Stimulated activated CD4-positive, alpha-beta T cell treated with anti-CD3 and anti-CD28 coated beads, Interleukin-4, amount 100 ng/mL, for 48 hours (primary cell): Measurements from ENCODE around the gene UBE3B.

Experiments used
- DNase-seq, 2 donors: peaks; one replicate each; pipeline ENCODE4 v3.0.0-alpha.2; 2020; ENCODE audit warnings: low read depth in 2 of 2

The UBE3B gene

DNA sequence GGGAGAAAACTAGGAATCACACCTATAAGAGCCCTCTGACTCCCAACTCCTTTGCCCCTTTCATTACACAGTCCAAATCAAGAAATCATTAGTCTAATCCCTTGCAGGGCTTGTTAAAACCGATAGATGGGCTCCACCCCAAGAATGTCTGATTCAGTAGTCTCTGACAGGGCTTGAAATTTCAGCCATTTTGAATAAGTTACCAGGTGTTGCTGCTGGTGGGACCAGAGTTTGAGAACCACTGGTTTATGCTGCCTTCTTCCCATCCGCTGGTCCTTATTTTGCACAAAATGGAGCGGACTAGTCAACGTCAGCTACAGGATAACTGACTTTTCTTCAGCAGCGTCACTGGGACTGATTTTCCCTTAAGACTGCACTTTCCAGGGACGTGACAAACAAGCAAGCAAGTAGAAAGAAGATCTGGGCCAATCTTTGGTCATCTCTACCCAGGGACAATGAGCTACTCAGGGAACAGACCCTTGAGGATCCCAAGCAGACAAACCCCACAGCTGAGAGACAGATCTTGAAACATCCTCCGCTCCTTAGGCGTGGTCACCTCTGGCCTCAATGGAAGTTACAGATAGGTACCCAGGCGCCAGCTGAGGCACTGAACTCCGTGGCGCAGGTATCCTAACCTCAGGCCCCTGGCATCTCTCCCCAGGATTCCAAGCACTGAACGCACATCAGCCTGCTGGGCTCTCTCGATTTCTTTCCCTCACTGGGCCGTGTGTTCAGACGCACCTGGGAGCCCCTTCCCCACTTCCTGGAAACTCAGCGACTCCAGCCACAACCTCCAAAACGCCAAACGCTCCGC, 1.2 kb upstream of the UBE3B start:
- DNase-seq, result no peak

GRCh38 chr12:109476807-109477184, 638 bp upstream of the UBE3B start:
- no peak for DNase-seq

- DNase-seq, result no peak
Observed at GRCh38 chr12:109477963-109478315, 505 bp downstream of the UBE3B start.

DNA sequence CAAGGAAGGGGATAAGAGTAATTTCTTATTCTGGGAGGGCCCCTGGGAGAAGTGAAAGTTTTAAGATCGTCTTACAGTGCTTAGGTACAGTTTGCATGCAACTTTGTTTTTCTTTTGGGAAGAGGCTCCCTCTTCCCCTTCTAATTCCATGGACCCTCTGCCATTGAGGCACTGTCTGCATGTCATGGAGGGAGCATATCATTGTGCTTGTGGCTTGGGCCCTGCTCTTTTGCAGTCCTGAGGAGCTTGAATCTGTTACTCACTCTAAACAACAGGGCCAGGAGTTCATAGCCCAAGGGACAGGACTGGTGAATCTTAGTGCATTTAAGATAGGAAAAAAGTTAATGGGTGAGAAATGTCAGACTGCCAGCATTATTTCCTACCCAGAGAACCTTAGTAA, 2.3 kb downstream of the UBE3B start:
- no peak for DNase-seq

DNA sequence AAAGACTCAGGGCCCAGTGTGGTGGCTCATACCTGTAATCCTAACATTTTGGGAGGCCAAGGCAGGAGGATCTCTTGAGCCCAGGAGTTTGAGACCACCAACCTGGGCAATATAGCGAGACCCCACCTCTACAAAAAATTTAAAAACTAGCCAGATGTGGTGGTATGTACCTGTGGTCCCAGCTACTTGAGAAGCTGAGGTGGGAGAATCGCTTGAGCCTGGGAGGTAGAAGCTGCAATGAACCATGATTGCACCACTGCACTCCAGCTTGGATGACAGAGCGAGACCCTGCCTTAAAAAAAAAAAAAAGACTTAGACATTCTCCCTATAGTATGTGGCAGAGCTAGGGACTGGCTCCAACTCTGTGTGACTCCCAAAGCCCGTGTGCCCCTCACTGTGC, 2.9 kb downstream of the UBE3B start:
- DNase-seq, result no peak

DNA sequence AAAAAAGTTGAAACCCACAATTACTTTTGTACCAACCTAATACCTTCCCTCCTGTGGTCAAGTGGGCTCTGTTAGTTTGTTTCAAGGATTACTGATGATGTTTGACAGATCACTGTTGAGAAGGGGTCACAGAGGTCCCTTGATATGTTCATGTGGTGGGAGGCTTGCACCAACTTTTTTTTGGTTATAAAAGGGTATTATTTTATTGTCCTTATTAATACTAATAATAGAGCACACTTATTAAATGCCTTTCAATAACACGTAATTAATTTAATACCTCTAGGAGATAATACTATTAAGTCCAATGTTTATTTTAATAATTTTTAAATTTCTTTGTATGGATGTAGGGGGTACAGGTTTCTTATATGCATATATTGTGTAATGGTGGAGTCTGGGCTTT, 4.4 kb downstream of the UBE3B start:
- no peak for DNase-seq

DNA sequence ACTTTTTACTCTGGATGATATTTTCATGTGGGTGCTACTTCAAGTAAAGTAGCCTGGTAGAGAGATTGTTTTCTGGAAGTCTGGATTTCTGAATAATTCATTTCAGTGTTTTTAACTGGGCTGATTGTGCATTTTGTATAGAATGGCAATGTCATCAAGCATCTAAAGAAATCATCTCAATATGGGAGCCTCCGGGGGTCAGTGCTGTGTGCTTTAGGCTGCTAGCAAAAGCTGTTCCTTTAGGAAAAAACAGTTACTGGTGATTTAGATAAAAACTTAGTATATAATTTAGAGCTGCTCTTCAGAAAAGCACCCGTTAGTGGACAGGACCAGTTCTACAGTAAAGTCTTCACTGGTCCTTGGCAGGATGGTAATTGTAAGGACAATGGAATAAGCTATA, 5.1 kb downstream of the UBE3B start:
- no peak for DNase-seq

GRCh38 chr12:109482894-109483293, 5.5 kb downstream of the UBE3B start:
- no peak for DNase-seq

GRCh38 chr12:109483346-109483745, 5.9 kb downstream of the UBE3B start:
- no peak for DNase-seq

DNA sequence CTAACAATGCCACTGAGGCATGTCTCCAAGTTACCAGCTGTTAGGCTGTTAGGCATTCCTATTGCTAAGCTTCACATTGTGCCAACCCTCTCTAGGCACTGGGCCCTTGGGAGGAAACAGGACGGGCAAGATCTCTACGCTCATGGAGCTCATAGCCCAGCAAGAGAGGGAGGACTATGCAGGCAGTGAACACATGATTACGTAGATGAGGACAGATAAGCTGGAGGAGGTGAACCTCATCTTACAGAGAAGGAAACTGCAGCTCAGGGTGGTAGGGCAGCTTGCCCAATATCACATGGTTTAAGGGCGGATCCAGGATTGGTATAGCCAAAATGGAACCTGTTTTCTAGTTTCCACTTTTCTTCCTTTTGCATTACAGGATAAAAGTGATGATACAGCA, 7.8 kb downstream of the UBE3B start:
- DNase-seq, result no peak

- DNase-seq, result no peak
Observed at GRCh38 chr12:109487181-109488050, 10.0 kb downstream of the UBE3B start.

GRCh38 chr12:109488051-109488665, 10.7 kb downstream of the UBE3B start:
- no peak for DNase-seq

GRCh38 chr12:109489016-109489954, 11.9 kb downstream of the UBE3B start:
- DNase-seq, result no peak

DNA sequence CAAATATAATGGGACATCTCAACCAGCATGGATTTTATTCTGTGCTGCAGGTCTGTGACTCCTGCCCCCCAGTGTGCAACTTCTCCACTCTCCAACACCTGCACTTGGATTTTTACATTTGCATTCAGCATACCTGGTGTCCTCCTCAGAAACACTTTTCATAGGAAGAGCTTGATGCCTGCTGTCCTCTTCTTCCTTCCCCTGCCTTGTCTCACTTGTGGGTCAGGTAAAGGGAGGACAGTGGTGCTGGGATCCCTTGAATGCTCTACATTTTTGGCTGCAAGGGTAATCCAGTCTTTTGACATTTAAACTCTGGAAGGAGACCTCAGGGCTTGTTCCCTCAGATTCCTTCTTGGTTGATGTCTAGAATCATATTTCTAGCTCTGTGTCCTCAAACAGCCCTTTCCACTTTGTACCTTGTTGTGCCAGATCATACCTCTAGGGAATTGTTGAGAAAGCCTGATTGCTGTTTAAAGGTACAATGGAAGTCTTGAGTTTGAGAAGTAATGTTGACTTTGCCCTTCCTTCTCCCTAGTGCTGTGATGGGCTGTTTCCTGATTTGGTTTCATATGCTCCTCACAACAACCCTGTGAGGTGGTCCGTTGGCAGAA, 12.6 kb downstream of the UBE3B start:
- no peak for DNase-seq

GRCh38 chr12:109491671-109492070, 14.2 kb downstream of the UBE3B start:
- DNase-seq, result no peak

GRCh38 chr12:109492371-109492770, 14.9 kb downstream of the UBE3B start:
- no peak for DNase-seq

- no peak for DNase-seq
Observed at GRCh38 chr12:109493090-109493489, 15.7 kb downstream of the UBE3B start.

GRCh38 chr12:109493938-109494337, 16.5 kb downstream of the UBE3B start:
- no peak for DNase-seq

DNA sequence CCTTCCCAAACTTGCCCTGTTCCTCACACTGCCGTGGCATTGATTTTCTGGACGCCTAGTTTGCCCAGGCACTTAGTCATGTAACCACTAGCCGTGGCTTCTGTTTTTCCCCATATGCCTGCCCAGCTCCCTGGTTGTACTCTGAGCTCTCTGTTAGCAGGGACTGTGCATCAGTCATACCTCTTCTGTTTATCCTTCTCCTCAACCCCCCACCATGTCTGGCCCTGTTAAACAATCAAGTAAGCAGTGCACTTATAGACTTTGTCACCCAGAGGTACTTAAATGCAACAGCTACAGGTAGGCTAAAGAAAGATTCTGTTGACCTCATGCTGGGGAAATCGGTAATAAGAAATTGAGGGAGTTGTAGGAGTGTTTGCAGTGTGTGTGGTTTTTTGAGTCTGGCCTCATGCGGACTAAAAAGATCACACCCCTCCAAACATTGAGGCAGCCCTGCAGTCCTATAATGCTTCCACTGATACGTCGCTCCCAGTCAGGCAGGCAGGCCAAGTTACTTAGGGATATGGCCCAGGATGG, 17.0 kb downstream of the UBE3B start:
- no peak for DNase-seq

DNA sequence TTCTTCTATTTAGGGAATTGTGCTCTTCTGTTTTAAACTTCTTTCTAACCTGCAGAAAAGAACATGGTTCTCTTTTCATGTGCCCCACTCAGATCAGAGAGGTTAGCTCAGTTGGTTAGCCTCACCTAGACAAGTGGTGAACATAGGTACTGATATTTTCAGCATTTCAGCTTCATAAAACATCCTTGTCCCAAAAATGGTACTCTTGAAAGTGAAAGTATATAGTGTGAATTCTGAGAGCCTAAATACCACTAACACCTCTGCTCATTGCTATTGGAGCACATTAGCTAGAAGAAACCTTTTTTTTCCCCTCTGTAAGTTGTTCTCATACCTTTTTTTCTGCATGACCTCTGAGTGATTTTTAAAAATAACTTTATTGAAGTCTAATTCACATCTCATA, 17.6 kb downstream of the UBE3B start:
- DNase-seq, result no peak

GRCh38 chr12:109496306-109496705, 18.9 kb downstream of the UBE3B start:
- DNase-seq, result no peak
